Lower leg skin (tissue), 4 donors: ENCODE data around the gene PMFBP1. TPM values are rescaled to one million over a fixed set of nuclear protein-coding genes. Genes with fewer than 3 reads are reported as not detected.

Experiments
- DNase-seq, 2 donors: peaks; one replicate each; pipeline ENCODE4 v3.0.0-alpha.2; 2019; ENCODE audit warnings: low spot score in 2 of 2
- H3K4me3 ChIP-seq: fragments of 200-600 bp; sonication (generic); 2 replicates; pipeline ENCODE4 v1.5.1; 2017; ENCODE audit warnings: mild to moderate bottlenecking, low read depth; ENCODE audit not compliant: poor library complexity, severe bottlenecking
- CTCF ChIP-seq, 3 donors: fragments of 450-650 bp; IDR thresholded peaks; one replicate each; pipeline ENCODE4 v1.5.1; 2016; ENCODE audit warnings: antibody characterized with exemption in 3 of 3, mild to moderate bottlenecking in 3 of 3, moderate library complexity in 2 of 3
- POLR2A ChIP-seq, 2 donors: fragments of 450-650 bp; IDR thresholded peaks; one replicate each; pipeline ENCODE4 v1.6.1; 2016 to 2017; ENCODE audit warnings: antibody characterized with exemption in 2 of 2, mild to moderate bottlenecking in 1 of 2, moderate library complexity in 1 of 2
- WGBS, 2 donors: methylation state at CpG; one replicate each; pipeline ENCODE4 v1.1.5; 2018; 5-methylcytosine and 5-hydroxymethylcytosine counted together
- intact Hi-C: fragments of 100-400 bp; cut with DNase I; formaldehyde crosslinking; loops from one replicate; pipeline ENCODE4 v1.15.0; 2023; ENCODE audit warnings: low total_unique reads
- total RNA-seq, 4 donors: library from RNA; depleted of rRNA; stranded (reverse); fragments of >200 nt; gene quantifications; one replicate each; pipeline ENCODE4 v1.1.0, GENCODE V29; 2016

PMFBP1 gene
- total RNA-seq, 4 donors from 2014 or later, result 0.17 to 2.9 (median 1.0) TPM

- intact Hi-C loops, result no loop called here
- no peak for TF ChIP-seq CTCF (IDR thresholded peaks at IDR 0.05)
- TF ChIP-seq POLR2A (IDR thresholded peaks at IDR 0.05), result no peak
- no peak for DNase-seq
- no peak overlapping the region for H3K4me3 ChIP-seq
These were observed 42.9 kb upstream of the PMFBP1 start for GRCh38 chr16:72214821-72215220.

- no peak for DNase-seq
- H3K4me3 ChIP-seq, result no peak overlapping the region
- intact Hi-C loops, result no loop called here
- TF ChIP-seq CTCF (IDR thresholded peaks at IDR 0.05) (no peak), POLR2A (IDR thresholded peaks at IDR 0.05) (no peak)
These were observed 39.2 kb upstream of the PMFBP1 start for GRCh38 chr16:72211110-72211509.

GRCh38 chr16:72210555-72210954 is 38.6 kb upstream of the PMFBP1 start:
- no peak for TF ChIP-seq CTCF (IDR thresholded peaks at IDR 0.05)
- TF ChIP-seq POLR2A (IDR thresholded peaks at IDR 0.05), result no peak
- WGBS, 2 donors, result 82 to 86% methylated on average over 3 of the region's 3 CpGs

GRCh38 chr16:72210072-72210471 is 38.1 kb upstream of the PMFBP1 start:
- TF ChIP-seq CTCF (IDR thresholded peaks at IDR 0.05), result no peak
- no peak for TF ChIP-seq POLR2A (IDR thresholded peaks at IDR 0.05)
- no peak overlapping the region for H3K4me3 ChIP-seq
- intact Hi-C loops, result no loop called here
- no peak for DNase-seq
- WGBS, 2 donors, result 87 to 88% methylated on average over 3 of the region's 3 CpGs

More at GRCh38 chr16:72210555-72210954, 38.6 kb upstream of the PMFBP1 start:
- DNase-seq, result no peak
- intact Hi-C loops, result no loop called here
- no peak overlapping the region for H3K4me3 ChIP-seq

GRCh38 chr16:72206299-72206698 is 34.3 kb upstream of the PMFBP1 start:
- 87 to 90% methylated on average over 3 of the region's 3 CpGs for WGBS, 2 donors
- intact Hi-C loops, result loop anchor here (2.0 kb wide), 1 partner anchor 29 kb away; no protein-coding TSS in a partner anchor
- H3K4me3 ChIP-seq, result no peak overlapping the region
- no peak for DNase-seq
- no peak for TF ChIP-seq CTCF (IDR thresholded peaks at IDR 0.05)
- no peak for TF ChIP-seq POLR2A (IDR thresholded peaks at IDR 0.05)

GRCh38 chr16:72203401-72203800 is 31.4 kb upstream of the PMFBP1 start:
- 25 to 37% methylated on average over 6 of the region's 6 CpGs for WGBS, 2 donors
- intact Hi-C loops, result no loop called here
- no peak overlapping the region for H3K4me3 ChIP-seq
- TF ChIP-seq CTCF (IDR thresholded peaks at IDR 0.05), result no peak
- no peak for TF ChIP-seq POLR2A (IDR thresholded peaks at IDR 0.05)
- DNase-seq, result peak; percentile 32 to 82
